ENCODE results near the gene LRFN4.

Gene LRFN4

DNA sequence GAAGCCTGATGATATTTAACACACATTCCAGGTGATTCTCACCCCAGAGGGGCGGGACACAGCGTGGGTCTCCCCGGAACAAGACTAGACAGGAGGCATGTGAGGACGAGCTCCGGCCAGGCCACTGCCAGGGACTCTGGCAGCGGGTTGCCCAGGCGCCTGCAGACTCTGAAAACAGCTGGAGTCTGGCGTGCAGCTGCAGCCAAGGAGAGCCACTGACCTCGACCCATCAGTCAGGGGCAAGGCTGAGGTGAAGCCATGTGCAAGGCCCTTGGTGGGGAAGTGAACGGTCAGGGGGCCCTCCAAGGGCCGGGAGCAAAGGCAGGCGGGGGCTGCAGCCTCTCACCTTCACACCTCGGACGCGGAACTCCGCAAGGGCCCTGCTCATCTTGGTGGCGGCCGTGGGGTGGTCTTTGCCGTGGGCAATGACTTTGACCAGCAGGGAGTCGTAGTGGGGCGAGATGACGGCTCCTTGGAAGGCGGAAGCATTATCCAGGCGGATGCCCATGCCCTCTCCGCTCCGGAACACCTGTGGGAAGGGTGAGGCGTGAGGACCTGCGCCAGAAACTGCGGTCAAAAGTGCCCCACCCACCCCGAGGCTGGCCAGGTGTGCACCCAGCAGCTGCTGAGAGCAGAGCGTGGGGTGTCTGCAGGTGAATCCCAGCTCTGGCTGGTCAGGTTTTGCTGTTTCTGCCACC, 6.7 kb downstream of the LRFN4 start:
- Histone ChIP-seq H3K9ac (ENCODE audit: low read length) (no peak overlapping the region), H2AFZ (ENCODE audit: low read length) (peak overlapping the region; percentile 60; the same call in 1 of the 2 replicates), H3K9me2 (replicated peaks; ENCODE audit: insufficient read depth, low read length) (no peaks in the 10 kb centered on the region), H3K27me3 (replicated peaks; ENCODE audit: insufficient read depth, low read length) (peaks cover 7% of the 10 kb centered on the region; the same call in 1 of the 2 replicates), H3K36me3 (replicated peaks; ENCODE audit: insufficient read depth, low read length) (no peaks in the 10 kb centered on the region), H3K79me2 (ENCODE audit: low read length) (no peaks in the 10 kb centered on the region), H3K4me3 (ENCODE audit: low read length) (no peak overlapping the region), H3K27ac (ENCODE audit: low read length) (peak overlapping the region; percentile 35; the same call in 1 of the 2 replicates), H3F3A (ENCODE audit: insufficient read depth, low read length) (peaks cover 15% of the 10 kb centered on the region), H3K9me3 (replicated peaks; ENCODE audit: insufficient read depth, low read length) (no peaks in the 10 kb centered on the region), H3K4me2 (ENCODE audit: low read depth, low read length) (peak overlapping the region; percentile 92; the same call in 1 of the 2 replicates), H3K4me1 (ENCODE audit: low read length) (peaks cover 25% of the 10 kb centered on the region), H4K20me1 (ENCODE audit: insufficient read depth, low read length) (no peaks in the 10 kb centered on the region)
- DNase-seq = peak; percentile 36
- no peak for TF ChIP-seq EZH2 (optimal IDR thresholded peaks at IDR 0.05; ENCODE audit: low read depth, low read length)
- TF ChIP-seq, protein P1, sequence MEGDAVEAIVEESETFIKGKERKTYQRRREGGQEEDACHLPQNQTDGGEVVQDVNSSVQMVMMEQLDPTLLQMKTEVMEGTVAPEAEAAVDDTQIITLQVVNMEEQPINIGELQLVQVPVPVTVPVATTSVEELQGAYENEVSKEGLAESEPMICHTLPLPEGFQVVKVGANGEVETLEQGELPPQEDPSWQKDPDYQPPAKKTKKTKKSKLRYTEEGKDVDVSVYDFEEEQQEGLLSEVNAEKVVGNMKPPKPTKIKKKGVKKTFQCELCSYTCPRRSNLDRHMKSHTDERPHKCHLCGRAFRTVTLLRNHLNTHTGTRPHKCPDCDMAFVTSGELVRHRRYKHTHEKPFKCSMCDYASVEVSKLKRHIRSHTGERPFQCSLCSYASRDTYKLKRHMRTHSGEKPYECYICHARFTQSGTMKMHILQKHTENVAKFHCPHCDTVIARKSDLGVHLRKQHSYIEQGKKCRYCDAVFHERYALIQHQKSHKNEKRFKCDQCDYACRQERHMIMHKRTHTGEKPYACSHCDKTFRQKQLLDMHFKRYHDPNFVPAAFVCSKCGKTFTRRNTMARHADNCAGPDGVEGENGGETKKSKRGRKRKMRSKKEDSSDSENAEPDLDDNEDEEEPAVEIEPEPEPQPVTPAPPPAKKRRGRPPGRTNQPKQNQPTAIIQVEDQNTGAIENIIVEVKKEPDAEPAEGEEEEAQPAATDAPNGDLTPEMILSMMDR (IDR thresholded peaks at IDR 0.05; ENCODE audit: low read length) = no peak
- TF ChIP-seq EZH2phosphoT487 (IDR thresholded peaks at IDR 0.05; ENCODE audit: low read length) = no peak

DNA sequence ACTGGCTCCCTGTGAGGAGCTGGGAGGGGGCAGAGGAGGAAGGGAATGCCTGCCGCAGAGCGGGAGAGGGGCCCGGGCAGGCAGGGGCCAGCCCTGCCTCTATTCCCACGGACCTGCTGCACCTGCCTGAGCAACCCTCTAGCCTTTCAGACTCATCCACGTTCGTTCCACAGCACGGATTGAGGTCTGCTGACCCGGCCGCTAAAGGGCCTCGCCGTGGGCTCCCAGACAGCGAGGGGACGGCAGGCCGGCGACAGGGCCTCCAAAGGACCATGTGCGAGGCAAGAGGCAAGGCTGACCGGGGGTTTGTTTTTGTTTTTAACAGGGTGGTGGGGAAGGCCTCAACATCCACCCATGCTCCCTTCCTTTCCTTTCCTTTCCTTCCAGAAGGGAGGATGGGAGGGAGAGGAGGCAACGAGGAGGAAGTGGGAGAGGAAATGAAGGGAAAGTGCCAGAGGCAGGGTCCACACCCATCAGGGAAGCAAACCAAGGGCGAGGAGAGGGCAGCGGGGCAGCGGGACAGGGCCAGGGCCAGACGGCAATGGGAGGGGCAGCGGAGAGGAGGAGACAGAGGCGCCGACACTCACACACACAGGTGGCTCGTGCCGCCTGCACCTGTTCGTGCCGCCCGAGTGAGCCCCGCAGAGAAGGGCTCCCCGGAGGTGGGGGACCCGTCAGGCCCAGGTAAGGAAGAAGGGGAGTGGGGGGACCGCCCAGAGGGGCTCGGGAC, 7.5 kb downstream of the LRFN4 start:
- H4K20me1 ChIP-seq (ENCODE audit: insufficient read depth, low read length) = no peaks in the 10 kb centered on the region

GRCh38 chr11:66864924-66865697, 8.2 kb downstream of the LRFN4 start:
- H3K36me3 ChIP-seq (replicated peaks; ENCODE audit: insufficient read depth, low read length) = no peaks in the 10 kb centered on the region
- peaks cover 7% of the 10 kb centered on the region; the same call in 1 of the 2 replicates for H3K27me3 ChIP-seq (replicated peaks; ENCODE audit: insufficient read depth, low read length)
- H4K20me1 ChIP-seq (ENCODE audit: insufficient read depth, low read length) = no peaks in the 10 kb centered on the region
- peaks cover 15% of the 10 kb centered on the region for H3F3A ChIP-seq (ENCODE audit: insufficient read depth, low read length)
- H3K4me3 ChIP-seq (ENCODE audit: low read length) = peak overlapping the region; percentile 39
- H3K4me2 ChIP-seq (ENCODE audit: low read depth, low read length) = peak overlapping the region; percentile 92
- no peaks in the 10 kb centered on the region for H3K79me2 ChIP-seq (ENCODE audit: low read length)
- peak overlapping the region; percentile 20; the same call in 1 of the 2 replicates for H3K9ac ChIP-seq (ENCODE audit: low read length)
- H3K27ac ChIP-seq (ENCODE audit: low read length) = peak overlapping the region; percentile 35; the same call in 1 of the 2 replicates
- no peak for TF ChIP-seq EZH2phosphoT487 (IDR thresholded peaks at IDR 0.05; ENCODE audit: low read length)
- TF ChIP-seq, protein P1 (IDR thresholded peaks at IDR 0.05; ENCODE audit: low read length) = peak; percentile 30
- no peak for DNase-seq
- peaks cover 33% of the 10 kb centered on the region for H3K4me1 ChIP-seq (ENCODE audit: low read length)
- H3K9me3 ChIP-seq (replicated peaks; ENCODE audit: insufficient read depth, low read length) = no peaks in the 10 kb centered on the region
- H2AFZ ChIP-seq (ENCODE audit: low read length) = peak overlapping the region; percentile 60
- H3K9me2 ChIP-seq (replicated peaks; ENCODE audit: insufficient read depth, low read length) = no peaks in the 10 kb centered on the region

More for the DNA sequence above, 7.5 kb downstream of the LRFN4 start:
- Histone ChIP-seq H3K9me3 (replicated peaks; ENCODE audit: insufficient read depth, low read length) (no peaks in the 10 kb centered on the region), H3K9ac (ENCODE audit: low read length) (peak overlapping the region; percentile 20; the same call in 1 of the 2 replicates), H3K36me3 (replicated peaks; ENCODE audit: insufficient read depth, low read length) (no peaks in the 10 kb centered on the region), H3K4me1 (ENCODE audit: low read length) (peaks cover 29% of the 10 kb centered on the region), H3K4me2 (ENCODE audit: low read depth, low read length) (peak overlapping the region; percentile 92), H3K79me2 (ENCODE audit: low read length) (no peaks in the 10 kb centered on the region), H3F3A (ENCODE audit: insufficient read depth, low read length) (peaks cover 15% of the 10 kb centered on the region), H3K27me3 (replicated peaks; ENCODE audit: insufficient read depth, low read length) (peaks cover 7% of the 10 kb centered on the region; the same call in 1 of the 2 replicates), H3K4me3 (ENCODE audit: low read length) (peak overlapping the region; percentile 39), H3K9me2 (replicated peaks; ENCODE audit: insufficient read depth, low read length) (no peaks in the 10 kb centered on the region), H3K27ac (ENCODE audit: low read length) (peak overlapping the region; percentile 35; the same call in 1 of the 2 replicates), H2AFZ (ENCODE audit: low read length) (peak overlapping the region; percentile 60)
- TF ChIP-seq, protein P1 (IDR thresholded peaks at IDR 0.05; ENCODE audit: low read length) = no peak
- DNase-seq = peak; percentile 47
